HPDE6-E6E7 (cell line): ENCODE measurements around the gene NECTIN4.
"Not testable (repeated sequence)": the region's sequence is repeated elsewhere in the genome, so short reads cannot be mapped to it uniquely, and the experiment has no call there.

ENCODE experiments used
- DNase-seq: peaks from one replicate; pipeline ENCODE4 v3.0.0; 2011; ENCODE audit warnings: missing footprints; ENCODE audit errors: extremely low spot score

NECTIN4 gene

DNA sequence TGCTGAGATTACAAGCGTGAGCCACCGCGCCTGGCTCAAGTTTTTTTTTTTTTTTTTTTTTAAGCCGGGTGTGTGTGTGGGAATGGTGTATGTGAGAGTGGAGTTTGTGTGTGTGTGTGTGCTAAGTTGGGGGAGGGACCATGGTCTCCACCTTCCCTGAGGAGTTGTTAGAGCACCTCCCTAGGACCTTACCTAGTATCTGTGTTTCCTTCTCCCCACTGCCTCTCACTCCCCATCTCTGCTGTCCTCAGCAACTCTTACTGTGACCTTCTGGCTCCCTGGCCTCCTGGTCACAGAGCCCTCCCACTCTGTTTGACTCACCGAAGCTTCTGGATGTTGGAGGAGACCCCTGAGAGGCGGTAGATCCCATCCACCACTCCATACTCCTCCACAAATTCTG lies 30.1 kb downstream of the NECTIN4 start:
- no peak for DNase-seq

GRCh38 chr1:161054805-161055204 lies 34.6 kb downstream of the NECTIN4 start:
- no peak for DNase-seq

GRCh38 chr1:161054232-161054631 lies 35.1 kb downstream of the NECTIN4 start:
- no peak for DNase-seq

GRCh38 chr1:161052899-161053298 lies 36.5 kb downstream of the NECTIN4 start:
- no peak for DNase-seq

DNA sequence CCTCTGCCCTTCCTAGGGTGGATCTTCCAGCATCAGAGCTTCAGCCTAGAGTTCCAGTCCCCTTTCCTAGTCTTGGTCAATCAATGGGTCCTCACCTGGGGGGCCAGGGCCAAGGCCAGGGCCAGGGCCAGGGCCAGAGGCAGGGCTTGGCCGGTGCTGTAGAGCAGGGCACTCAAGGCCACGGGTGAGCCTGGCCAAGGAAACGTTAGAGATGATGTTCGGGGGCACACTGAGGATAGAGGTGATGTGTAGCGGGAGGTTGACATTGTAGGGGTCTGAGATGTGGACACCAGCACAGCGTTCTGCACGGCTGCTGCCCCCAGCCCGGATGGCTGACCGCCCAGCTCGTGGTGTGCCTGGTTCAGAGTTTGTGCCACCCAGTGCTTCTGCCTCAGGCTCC lies 38.1 kb downstream of the NECTIN4 start:
- no peak for DNase-seq

- no peak for DNase-seq
Observed at GRCh38 chr1:161048949-161049722, 40.2 kb downstream of the NECTIN4 start.

GRCh38 chr1:161047436-161048420 lies 41.6 kb downstream of the NECTIN4 start:
- no peak for DNase-seq

- DNase-seq, result no peak
Observed at GRCh38 chr1:161046605-161047228, 42.6 kb downstream of the NECTIN4 start.

DNA sequence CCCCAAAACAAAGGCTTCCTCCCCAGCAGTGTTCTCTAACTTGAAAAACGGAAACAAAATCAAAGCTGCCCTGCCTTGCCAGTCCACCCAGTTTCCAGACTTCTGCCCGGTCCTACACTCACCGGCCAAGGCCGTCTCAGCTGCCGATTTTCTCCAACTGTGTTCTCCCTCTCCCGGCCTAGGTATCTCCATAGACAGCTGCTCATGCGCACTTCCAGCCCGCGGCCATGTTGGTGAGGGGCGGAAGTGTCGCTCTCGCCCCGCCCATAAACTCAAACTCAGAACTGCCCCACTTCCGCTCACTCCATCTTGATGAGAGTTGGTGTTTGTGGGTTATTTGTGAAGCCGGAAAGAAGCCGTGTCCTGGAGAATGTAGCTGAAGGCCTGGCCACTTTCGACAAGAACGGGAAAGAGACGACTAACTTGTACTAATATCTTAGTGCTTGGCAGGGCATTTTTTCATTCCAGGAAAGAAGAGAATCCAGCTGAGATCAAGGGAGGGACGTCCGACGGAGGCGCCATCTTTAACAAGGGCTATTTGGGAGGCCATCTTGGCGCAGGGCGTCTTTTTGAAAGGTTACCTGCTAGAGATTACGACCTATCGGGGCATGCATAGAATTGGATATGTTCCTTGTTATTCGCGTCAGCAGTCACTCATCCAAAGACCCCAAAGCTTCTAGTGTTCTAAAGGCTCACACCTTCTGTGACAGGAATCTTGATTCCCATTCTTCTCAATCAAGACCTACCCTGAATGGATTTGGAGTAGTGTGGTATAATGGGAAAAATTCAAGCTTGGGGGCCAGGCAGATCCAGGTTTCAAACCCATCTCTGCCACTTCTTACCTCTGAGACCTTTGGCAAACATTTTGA lies 43.4 kb downstream of the NECTIN4 start, which contains the start of gene USF1:
Gene USF1 (minus strand): TSS at position 242 of the 869 bp plus-strand sequence. CDS start 2,702 bp downstream, outside the sequence.
- peak; percentile 87 for DNase-seq

- DNase-seq, result peak; percentile 42
Observed at GRCh38 chr1:161044908-161045735, 44.2 kb downstream of the NECTIN4 start.

DNA sequence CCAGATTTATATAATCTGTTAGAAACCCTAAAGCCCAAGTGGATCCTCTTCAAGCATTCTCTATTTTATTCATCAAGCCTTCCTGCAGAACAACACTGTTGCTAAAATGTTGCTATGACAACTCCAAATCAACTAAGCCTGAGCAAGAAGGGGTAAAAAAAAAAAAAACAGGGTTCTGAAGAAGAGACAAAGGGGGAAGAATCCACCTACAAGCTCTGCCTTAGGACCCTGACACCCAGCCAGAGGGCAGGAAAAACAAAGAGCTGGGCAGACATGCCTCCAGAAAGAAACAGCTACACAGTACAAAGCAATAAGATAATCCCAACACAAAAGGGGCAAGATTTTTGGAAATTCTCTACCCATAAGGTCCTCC lies 44.8 kb downstream of the NECTIN4 start:
- DNase-seq, result no peak

DNA sequence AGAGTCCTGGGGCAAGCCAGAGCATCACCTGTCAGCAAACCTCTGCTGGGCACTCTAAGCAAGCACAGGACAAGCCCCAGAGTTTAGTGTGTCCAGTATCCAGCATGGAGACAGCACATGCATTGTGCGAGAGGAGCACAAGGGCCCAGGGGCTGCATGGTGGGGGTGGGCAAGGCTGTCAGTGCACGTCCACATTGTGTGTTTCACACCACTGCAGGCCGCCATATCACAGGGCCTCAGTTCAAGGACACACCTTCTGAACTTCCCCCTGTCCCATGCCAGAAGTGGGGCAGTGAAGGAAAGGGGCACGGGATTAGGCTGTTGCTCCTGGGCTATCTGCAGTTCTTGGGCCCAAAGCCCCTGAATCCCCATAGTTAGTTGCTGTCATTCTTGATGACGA lies 49.8 kb downstream of the NECTIN4 start:
- no peak for DNase-seq

DNA sequence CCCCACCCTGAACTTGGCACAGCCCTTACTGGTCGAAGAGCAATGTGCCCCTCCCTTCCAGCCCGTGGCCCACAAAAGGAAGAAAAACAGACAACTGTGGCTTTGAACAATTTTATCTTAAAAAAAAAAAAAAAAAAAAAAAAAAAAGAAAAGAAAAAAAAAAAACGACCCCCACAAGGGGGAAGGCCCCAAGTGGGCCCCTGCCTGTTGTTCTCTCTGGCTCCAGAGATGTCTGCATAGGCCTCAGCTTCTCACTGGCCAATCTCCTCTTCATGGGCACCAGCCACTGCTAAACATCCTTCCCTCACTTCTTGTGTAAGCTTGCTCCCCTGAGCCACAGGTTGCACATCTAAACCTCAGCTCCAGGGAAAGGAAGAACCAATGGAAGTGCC lies 50.2 kb downstream of the NECTIN4 start:
- no peak for DNase-seq

- DNase-seq, result peak; percentile 75
Observed at GRCh38 chr1:161038523-161039153, 50.7 kb downstream of the NECTIN4 start, which contains the start of gene TSTD1. TSTD1 (minus strand) TSS chr1:161038964; CDS start chr1:161038889, 75 bp downstream.

DNA sequence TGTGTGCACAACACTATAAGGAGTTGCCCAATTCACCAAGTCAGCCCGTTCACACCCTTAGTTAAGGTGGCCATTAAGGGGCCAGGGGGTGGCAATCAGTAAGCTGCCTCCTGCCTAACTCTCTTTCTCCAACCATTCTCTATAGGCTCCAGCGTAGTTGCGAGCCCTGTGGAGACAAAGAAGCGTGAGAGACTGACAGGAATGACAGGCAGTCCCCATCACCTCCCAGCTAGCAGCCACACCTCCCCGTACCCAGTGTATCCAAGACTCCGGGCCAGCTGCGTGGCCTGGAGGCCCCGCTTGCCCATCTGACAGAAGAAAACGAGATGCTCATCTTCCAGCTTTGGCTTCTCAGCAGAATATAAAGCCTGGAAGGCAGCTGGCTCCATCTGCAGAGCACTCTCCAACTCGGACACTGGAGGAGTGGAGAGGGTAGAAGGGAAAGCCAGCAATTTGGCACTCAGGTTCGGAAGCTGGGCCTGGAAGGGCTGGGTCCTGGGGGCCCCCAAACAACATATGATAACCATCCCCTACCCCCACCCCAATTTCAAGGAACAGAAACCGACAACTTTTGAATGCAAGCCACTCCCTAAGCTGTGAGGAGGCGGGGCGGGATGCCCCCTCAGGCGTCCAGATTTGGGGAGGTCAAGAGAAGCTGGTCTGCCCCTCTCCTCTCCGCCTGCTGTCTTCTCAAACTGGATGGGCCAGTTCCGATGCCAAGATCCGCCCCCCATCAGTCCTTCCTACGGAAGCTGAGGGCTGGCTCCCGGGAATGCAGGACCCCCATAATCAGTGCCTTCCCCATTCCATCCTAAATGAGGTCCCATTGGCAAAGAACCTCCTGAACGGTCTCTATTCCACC lies 51.5 kb downstream of the NECTIN4 start:
- no peak for DNase-seq

- no peak for DNase-seq
Observed at GRCh38 chr1:161033751-161034150, 55.6 kb downstream of the NECTIN4 start.

GRCh38 chr1:161032409-161032808 lies 56.9 kb downstream of the NECTIN4 start:
- DNase-seq, result no peak

- DNase-seq, result no peak
Observed at GRCh38 chr1:161031874-161032273, 57.5 kb downstream of the NECTIN4 start.

- DNase-seq, result not testable (repeated sequence)
Observed at GRCh38 chr1:161029466-161029865, 59.9 kb downstream of the NECTIN4 start.
